RWPE2 (cell line): Measurements from ENCODE around the gene EXTL2.
A peak's percentile ranks its signal among the peaks of the same experiment; 100 is the strongest.
"Not testable (repeated sequence)": the region's sequence is repeated elsewhere in the genome, so short reads cannot be mapped to it uniquely, and the experiment has no call there.

ENCODE experiments used
- ATAC-seq: fragments of 200-7000 bp; cut with Tn5 transposase; 3 replicates; pipeline ENCODE4 v1.9.1; 2021; ENCODE audit warnings: low read depth
- DNase-seq: peaks from one replicate; pipeline ENCODE4 v3.0.0-alpha.2; 2020; ENCODE audit warnings: low spot score
- H3K27ac ChIP-seq: fragments of 450-650 bp; 2 replicates; pipeline ENCODE4 v1.5.1; 2017; ENCODE audit warnings: mild to moderate bottlenecking; ENCODE audit not compliant: poor library complexity, severe bottlenecking
- H3K27me3 ChIP-seq: fragments of 250-450 bp; sonication (Bioruptor Pico); 2 replicates; pipeline ENCODE4 v1.5.1; 2021; ENCODE audit warnings: mild to moderate bottlenecking, moderate library complexity; ENCODE audit not compliant: insufficient read depth, poor library complexity, severe bottlenecking
- H3K36me3 ChIP-seq: fragments of 250-450 bp; sonication (Bioruptor Pico); 2 replicates; pipeline ENCODE4 v1.5.1; 2020; ENCODE audit warnings: low read depth, mild to moderate bottlenecking, moderate library complexity
- H3K4me1 ChIP-seq: fragments of 250-450 bp; sonication (Bioruptor Pico); 2 replicates; pipeline ENCODE4 v1.5.1; 2021; ENCODE audit warnings: mild to moderate bottlenecking, moderate library complexity; ENCODE audit not compliant: insufficient read depth, poor library complexity, severe bottlenecking
- H3K4me3 ChIP-seq: fragments of 250-450 bp; sonication (Bioruptor Pico); 2 replicates; pipeline ENCODE4 v1.5.1; 2021; ENCODE audit warnings: mild to moderate bottlenecking, moderate library complexity; ENCODE audit not compliant: severe bottlenecking
- H3K9me3 ChIP-seq: fragments of 250-450 bp; sonication (Bioruptor Pico); 2 replicates; pipeline ENCODE4 v1.5.1; 2021; ENCODE audit warnings: mild to moderate bottlenecking, moderate library complexity; ENCODE audit not compliant: severe bottlenecking
- TF ChIP-seq, protein P1 (sequence below): fragments of 450-650 bp; IDR thresholded peaks from one replicate; pipeline ENCODE4 v1.5.1; 2017; ENCODE audit warnings: mild to moderate bottlenecking, moderate library complexity; ENCODE audit not compliant: poor library complexity, severe bottlenecking

Gene EXTL2

DNA sequence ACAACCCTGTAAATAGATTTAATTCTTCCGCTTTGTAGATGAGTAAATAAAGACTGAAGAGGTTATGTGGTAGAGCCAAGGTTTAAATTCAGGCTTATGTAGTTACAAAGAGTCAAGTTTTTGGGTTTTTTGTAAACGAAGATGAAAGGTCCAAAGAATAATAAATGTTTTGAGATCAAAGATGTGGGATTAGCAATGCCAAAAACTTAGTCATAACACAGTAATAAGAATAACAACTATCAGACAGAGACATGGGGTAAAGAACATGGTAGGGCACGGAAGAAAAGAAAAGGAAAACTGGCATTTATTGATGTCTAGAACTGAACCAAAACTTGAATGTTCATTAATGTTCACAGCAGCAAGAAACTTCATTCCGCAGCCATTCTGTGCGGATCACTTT lies 42.9 kb downstream of the EXTL2 start:
- peaks cover 3% of the 10 kb centered on the region for H3K27me3 ChIP-seq
- ATAC-seq (no peak), DNase-seq (no peak)
- TF ChIP-seq, protein P1, sequence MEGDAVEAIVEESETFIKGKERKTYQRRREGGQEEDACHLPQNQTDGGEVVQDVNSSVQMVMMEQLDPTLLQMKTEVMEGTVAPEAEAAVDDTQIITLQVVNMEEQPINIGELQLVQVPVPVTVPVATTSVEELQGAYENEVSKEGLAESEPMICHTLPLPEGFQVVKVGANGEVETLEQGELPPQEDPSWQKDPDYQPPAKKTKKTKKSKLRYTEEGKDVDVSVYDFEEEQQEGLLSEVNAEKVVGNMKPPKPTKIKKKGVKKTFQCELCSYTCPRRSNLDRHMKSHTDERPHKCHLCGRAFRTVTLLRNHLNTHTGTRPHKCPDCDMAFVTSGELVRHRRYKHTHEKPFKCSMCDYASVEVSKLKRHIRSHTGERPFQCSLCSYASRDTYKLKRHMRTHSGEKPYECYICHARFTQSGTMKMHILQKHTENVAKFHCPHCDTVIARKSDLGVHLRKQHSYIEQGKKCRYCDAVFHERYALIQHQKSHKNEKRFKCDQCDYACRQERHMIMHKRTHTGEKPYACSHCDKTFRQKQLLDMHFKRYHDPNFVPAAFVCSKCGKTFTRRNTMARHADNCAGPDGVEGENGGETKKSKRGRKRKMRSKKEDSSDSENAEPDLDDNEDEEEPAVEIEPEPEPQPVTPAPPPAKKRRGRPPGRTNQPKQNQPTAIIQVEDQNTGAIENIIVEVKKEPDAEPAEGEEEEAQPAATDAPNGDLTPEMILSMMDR, result no peak
- no peaks in the 10 kb centered on the region for H3K9me3 ChIP-seq
- no peaks in the 10 kb centered on the region for H3K4me1 ChIP-seq
- H3K4me3 ChIP-seq, result no peak overlapping the region
- no peak overlapping the region for H3K27ac ChIP-seq
- H3K36me3 ChIP-seq, result no peaks in the 10 kb centered on the region

DNA sequence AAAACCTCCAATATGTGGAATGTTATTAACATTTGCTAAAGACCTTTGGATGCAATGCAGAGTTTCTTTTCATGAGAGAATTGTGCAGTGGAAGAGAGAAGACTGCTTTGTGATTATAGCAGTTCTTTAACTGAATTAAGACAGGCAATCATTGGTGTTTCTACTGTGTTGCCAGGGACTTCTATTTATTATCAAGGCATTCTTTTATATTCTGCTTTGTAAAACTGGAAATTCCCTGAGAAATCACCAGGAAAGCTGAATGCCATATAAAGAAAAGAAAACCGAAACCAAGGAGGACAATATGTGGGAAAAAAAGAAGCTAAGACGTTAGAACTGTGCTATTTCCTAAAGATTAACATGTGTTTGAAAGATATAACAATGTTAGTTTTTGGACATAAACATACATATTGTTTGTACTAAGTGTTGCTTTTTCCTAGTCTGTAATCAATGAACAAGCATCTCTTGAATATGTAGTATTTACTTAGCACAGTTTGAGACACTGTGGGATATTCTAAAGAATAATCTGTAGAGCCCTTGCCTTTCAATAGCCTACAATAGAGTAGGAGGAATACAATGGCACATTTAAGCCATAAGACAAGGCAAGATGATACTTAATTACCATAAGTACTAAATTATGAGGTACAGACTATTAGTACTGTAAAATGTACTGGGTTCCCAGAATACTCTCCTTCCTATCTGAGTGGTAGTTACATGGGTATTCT lies 47.1 kb downstream of the EXTL2 start:
- Histone ChIP-seq H3K4me3 (no peak overlapping the region), H3K36me3 (no peaks in the 10 kb centered on the region), H3K9me3 (no peaks in the 10 kb centered on the region), H3K27me3 (peaks cover 3% of the 10 kb centered on the region), H3K27ac (no peak overlapping the region), H3K4me1 (no peaks in the 10 kb centered on the region)
- ATAC-seq (no peak), DNase-seq (no peak)
- TF ChIP-seq, protein P1, result no peak

DNA sequence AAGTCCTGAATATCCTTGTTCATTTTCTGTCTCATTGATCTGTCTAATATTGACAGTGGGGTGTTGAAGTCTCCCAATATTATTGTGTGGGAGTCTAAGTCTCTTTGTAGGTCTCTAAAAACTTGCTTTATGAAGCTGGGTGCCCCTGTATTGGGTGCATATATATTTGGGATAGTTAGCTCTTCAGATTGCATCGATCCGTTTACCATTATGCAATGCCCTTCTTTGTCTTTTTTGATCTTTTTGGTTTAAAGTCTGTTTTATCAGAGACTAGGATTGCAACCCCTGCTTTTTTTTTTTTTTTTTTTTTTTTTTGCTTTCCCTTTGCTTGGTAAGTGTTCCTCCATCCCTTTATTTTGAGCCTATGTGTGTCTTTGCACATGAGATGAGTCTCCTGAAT lies 51.5 kb downstream of the EXTL2 start:
- H3K4me1 ChIP-seq, DNase-seq, H3K9me3 ChIP-seq, H3K27me3 ChIP-seq, ATAC-seq, H3K36me3 ChIP-seq, H3K4me3 ChIP-seq, H3K27ac ChIP-seq: not testable (repeated sequence)

DNA sequence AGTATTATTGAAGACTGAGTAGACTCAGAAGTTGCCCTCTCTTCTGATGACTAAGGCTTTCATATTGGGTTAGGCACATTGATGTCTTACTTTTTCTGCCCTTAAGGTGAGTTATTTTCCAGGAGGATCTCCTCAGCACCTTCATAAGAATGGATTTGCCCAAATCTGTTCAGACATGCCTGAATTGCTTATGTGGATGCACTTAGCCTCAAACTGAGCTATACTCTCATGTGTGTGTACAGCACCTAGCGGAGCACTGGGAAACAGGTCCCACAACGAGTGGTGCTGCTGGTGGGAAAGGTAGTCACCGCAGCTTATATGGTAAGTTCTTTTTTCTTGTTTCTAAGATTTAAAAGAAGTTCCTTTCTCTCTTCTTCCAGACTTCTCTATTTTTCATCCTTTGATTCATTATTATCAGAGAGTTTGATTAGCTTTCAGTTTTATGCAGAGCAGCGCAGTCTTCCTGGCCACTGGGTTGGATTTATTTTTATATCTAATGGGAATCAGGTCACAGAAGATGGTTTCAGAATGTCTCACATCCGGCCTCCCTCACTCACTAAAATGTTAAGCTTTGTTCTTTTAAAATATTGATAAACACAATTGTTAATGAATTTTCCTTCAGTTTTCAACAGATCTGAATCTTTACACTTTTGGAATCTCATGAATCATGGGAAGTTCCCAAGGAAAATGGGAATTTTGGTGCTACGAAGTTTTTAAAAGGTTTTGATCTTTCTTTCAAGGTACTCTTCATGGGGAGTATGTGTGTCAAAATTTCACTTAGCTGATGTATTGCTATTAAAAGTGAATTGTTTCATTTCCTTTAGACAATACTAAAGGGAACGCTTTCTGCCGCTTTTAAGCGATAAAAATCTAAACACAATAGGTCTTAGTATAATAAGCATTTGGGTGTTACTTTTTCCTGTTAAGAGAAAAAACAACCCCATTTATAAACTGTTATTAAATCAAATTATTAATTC lies 58.5 kb downstream of the EXTL2 start:
- Histone ChIP-seq H3K27ac (no peak overlapping the region), H3K27me3 (no peaks in the 10 kb centered on the region), H3K9me3 (no peaks in the 10 kb centered on the region), H3K4me3 (no peak overlapping the region), H3K4me1 (no peaks in the 10 kb centered on the region), H3K36me3 (no peaks in the 10 kb centered on the region)
- TF ChIP-seq, protein P1, result no peak
- DNase-seq, result no peak
- peak; percentile 40; the same call in 2 of the 3 replicates for ATAC-seq

DNA sequence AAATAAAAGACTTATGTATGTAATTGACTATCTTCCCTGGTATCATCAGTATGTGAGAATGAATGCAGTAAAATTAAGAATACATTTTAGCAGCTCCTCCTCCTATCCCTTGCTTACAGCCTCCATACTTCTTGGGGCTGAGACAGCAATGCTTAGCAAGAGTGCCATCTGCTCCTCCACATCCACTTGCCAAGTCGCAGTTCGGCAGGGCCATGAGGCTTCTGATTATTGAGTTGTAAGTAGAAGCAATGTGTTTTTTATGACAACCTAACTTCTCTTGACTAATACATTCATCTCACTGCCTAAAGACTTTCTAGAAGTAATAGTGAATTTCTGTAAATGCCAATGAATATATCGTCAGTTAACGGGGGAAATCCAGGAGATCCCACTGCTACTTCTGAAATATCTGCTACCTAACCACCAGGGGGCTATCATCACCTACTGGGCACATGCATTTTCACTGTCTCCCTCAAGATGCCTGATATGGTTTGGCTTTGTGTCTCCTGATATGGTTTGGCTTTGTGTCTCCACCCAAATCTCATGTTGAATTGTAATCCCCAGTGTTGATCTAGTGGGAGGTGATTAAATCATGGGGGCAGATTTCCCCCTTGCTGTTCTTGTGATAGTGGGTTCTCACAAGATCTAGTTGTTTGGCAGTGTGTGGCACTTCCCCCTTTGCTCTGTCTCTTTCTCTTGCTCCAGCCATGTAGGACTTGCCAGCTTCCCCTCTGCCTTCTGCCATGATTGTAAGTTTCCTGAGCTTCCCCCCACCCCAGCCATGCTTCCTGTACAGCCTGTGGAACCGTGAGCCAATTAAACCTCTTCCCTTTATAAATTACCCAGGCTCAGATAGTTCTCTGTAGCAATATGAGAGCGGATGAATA lies 59.6 kb downstream of the EXTL2 start:
- DNase-seq (no peak), ATAC-seq (no peak)
- H3K9me3 ChIP-seq, result no peaks in the 10 kb centered on the region
- no peaks in the 10 kb centered on the region for H3K4me1 ChIP-seq
- H3K36me3 ChIP-seq, result no peaks in the 10 kb centered on the region
- TF ChIP-seq, protein P1, result peak; percentile 19
- H3K4me3 ChIP-seq, result no peak overlapping the region
- H3K27me3 ChIP-seq, result no peaks in the 10 kb centered on the region
- no peak overlapping the region for H3K27ac ChIP-seq
